NK-92 treated with Interleukin-12 subunit alpha and Interleukin-12 subunit beta, amount 100 ng/mL, for 24 hours (cell line): ENCODE measurements around the gene ZDHHC16.
"Not testable (repeated sequence)": the region's sequence is repeated elsewhere in the genome, so short reads cannot be mapped to it uniquely, and the experiment has no call there.

Experiments used
- DNase-seq: peaks from one replicate; lab custom pipeline; 2025; lab: John Stamatoyannopoulos, UW

The ZDHHC16 gene

GRCh38 chr10:97445722-97446639 lies at the start of gene ZDHHC16, which contains the start of gene EXOSC1:
ZDHHC16 (plus strand) TSS chr10:97446175; CDS start chr10:97451676, 5,501 bp downstream.
EXOSC1 (minus strand) TSS chr10:97446006; CDS start chr10:97445985, 21 bp downstream.
- DNase-seq = peak; percentile 85

GRCh38 chr10:97399843-97400545 lies 46.0 kb upstream of the ZDHHC16 start:
- no peak for DNase-seq

GRCh38 chr10:97400665-97401454 lies 45.1 kb upstream of the ZDHHC16 start, which contains the start of gene RRP12:
RRP12 (minus strand) TSS chr10:97401340; CDS start chr10:97401231, 109 bp downstream.
- peak; percentile 72 for DNase-seq

GRCh38 chr10:97401455-97401919 lies 44.5 kb upstream of the ZDHHC16 start:
- no peak for DNase-seq

- no peak for DNase-seq
Observed at GRCh38 chr10:97404044-97404443, 41.9 kb upstream of the ZDHHC16 start.

GRCh38 chr10:97406064-97406463 lies 39.9 kb upstream of the ZDHHC16 start:
- DNase-seq = no peak

GRCh38 chr10:97406483-97406882 lies 39.5 kb upstream of the ZDHHC16 start:
- DNase-seq = not testable (repeated sequence)

- DNase-seq = peak; percentile 58
Observed at GRCh38 chr10:97407211-97407951, 38.6 kb upstream of the ZDHHC16 start.

- DNase-seq = no peak
Observed at GRCh38 chr10:97407952-97408248, 38.1 kb upstream of the ZDHHC16 start.

GRCh38 chr10:97408496-97408992 lies 37.4 kb upstream of the ZDHHC16 start:
- no peak for DNase-seq

- no peak for DNase-seq
Observed at GRCh38 chr10:97411406-97411805, 34.6 kb upstream of the ZDHHC16 start.

GRCh38 chr10:97412891-97413304 lies 33.1 kb upstream of the ZDHHC16 start:
- DNase-seq = no peak

GRCh38 chr10:97416565-97416964 lies 29.4 kb upstream of the ZDHHC16 start:
- no peak for DNase-seq

GRCh38 chr10:97423757-97424098 lies 22.2 kb upstream of the ZDHHC16 start:
- DNase-seq = not testable (repeated sequence)

GRCh38 chr10:97425964-97426775 lies 19.8 kb upstream of the ZDHHC16 start, which contains the start of gene PGAM1:
PGAM1 (plus strand) TSS chr10:97426191; CDS start chr10:97426308, 117 bp downstream.
- DNase-seq = peak; percentile 91

- DNase-seq = no peak
Observed at GRCh38 chr10:97426776-97427570, 19.0 kb upstream of the ZDHHC16 start.

- DNase-seq = no peak
Observed at GRCh38 chr10:97427571-97428179, 18.3 kb upstream of the ZDHHC16 start.

- no peak for DNase-seq
Observed at GRCh38 chr10:97428572-97428981, 17.4 kb upstream of the ZDHHC16 start.

- no peak for DNase-seq
Observed at GRCh38 chr10:97434055-97434454, 11.9 kb upstream of the ZDHHC16 start.
